C4-2B (cell line): ENCODE results near the gene ICOS.

Experiments
- H3K27ac ChIP-seq: fragments of 450-650 bp; 2 replicates; pipeline ENCODE4 v1.5.1; 2017
- CTCF ChIP-seq: fragments of 450-650 bp; conservative IDR thresholded peaks from 2 replicates; pipeline ENCODE4 v1.5.1; 2017; ENCODE audit warnings: mild to moderate bottlenecking
- ZFX ChIP-seq: fragments of 450-650 bp; IDR thresholded peaks from 2 replicates; pipeline ENCODE4 v1.6.1; 2017

ICOS gene

GRCh38 chr2:203893840-203894239 lies 42.7 kb upstream of the ICOS start:
- TF ChIP-seq ZFX, result no peak
- TF ChIP-seq CTCF, result no peak
- no peak overlapping the region for H3K27ac ChIP-seq

- H3K27ac ChIP-seq, result no peak overlapping the region
- no peak for TF ChIP-seq CTCF
- TF ChIP-seq ZFX, result no peak
These were observed 42.3 kb upstream of the ICOS start for GRCh38 chr2:203894262-203894661.

GRCh38 chr2:203897544-203897943 lies 39.0 kb upstream of the ICOS start:
- no peak for TF ChIP-seq CTCF
- TF ChIP-seq ZFX, result no peak
- no peak overlapping the region for H3K27ac ChIP-seq

GRCh38 chr2:203898657-203899056 lies 37.9 kb upstream of the ICOS start:
- TF ChIP-seq ZFX, result no peak
- TF ChIP-seq CTCF, result no peak
- no peak overlapping the region for H3K27ac ChIP-seq

- TF ChIP-seq CTCF, result no peak
- no peak for TF ChIP-seq ZFX
- H3K27ac ChIP-seq, result no peak overlapping the region
These were observed 36.3 kb upstream of the ICOS start for GRCh38 chr2:203900253-203900652.

GRCh38 chr2:203904022-203904421 lies 32.5 kb upstream of the ICOS start:
- TF ChIP-seq CTCF (no peak), ZFX (no peak)
- no peak overlapping the region for H3K27ac ChIP-seq

- TF ChIP-seq ZFX (no peak), CTCF (no peak)
- H3K27ac ChIP-seq, result no peak overlapping the region
These were observed 30.9 kb upstream of the ICOS start for GRCh38 chr2:203905656-203906055.
